SU-DHL-6 (cell line): ENCODE data around the gene ENOX2.

Experiments
- H2AFZ ChIP-seq: fragments of 200-600 bp; sonication (generic); 2 replicates; pipeline ENCODE4 v1.6.1; 2014; ENCODE audit warnings: low read depth, mild to moderate bottlenecking, moderate library complexity, mixed read lengths, antibody characterized with exemption, low read length; ENCODE audit not compliant: severe bottlenecking
- H3F3A ChIP-seq: fragments of 200-600 bp; shearing (Covaris generic); 2 replicates; pipeline ENCODE4 v1.6.0; 2016; ENCODE audit warnings: antibody characterized with exemption, mild to moderate bottlenecking; ENCODE audit not compliant: insufficient read depth
- H3K27ac ChIP-seq: fragments of 200-600 bp; sonication (generic); 2 replicates; pipeline ENCODE4 v1.5.1; 2016; ENCODE audit warnings: low read depth, mild to moderate bottlenecking, low read length, moderate library complexity, mixed read lengths
- H3K27me3 ChIP-seq: fragments of 200-600 bp; sonication (generic), shearing (Covaris generic); 2 replicates; pipeline ENCODE4 v1.6.0; 2014; ENCODE audit warnings: mild to moderate bottlenecking, low read length
- H3K36me3 ChIP-seq: fragments of 200-600 bp; sonication (generic); 2 replicates; pipeline ENCODE4 v1.6.1; 2014; ENCODE audit warnings: mild to moderate bottlenecking, low read length, mixed read lengths
- H3K4me2 ChIP-seq: fragments of 300-600, 200-600 bp; shearing (Covaris generic), sonication (generic); 2 replicates; pipeline ENCODE4 v1.6.0; 2014; ENCODE audit warnings: low read length, low read depth, mild to moderate bottlenecking; ENCODE audit not compliant: poor library complexity, severe bottlenecking
- H3K4me3 ChIP-seq: fragments of 200-600 bp; sonication (generic); 2 replicates; pipeline ENCODE4 v1.5.1; 2014; ENCODE audit warnings: antibody characterized with exemption, low read length, mild to moderate bottlenecking, mixed read lengths; ENCODE audit not compliant: insufficient read depth, poor library complexity, severe bottlenecking
- H3K79me2 ChIP-seq: fragments of 200-600 bp; sonication (generic); 2 replicates; pipeline ENCODE4 v1.6.1; 2014; ENCODE audit warnings: mild to moderate bottlenecking, low read length, moderate library complexity; ENCODE audit not compliant: insufficient read depth
- H3K9ac ChIP-seq: fragments of 200-600 bp; sonication (generic); 2 replicates; pipeline ENCODE4 v1.7.0; 2014; ENCODE audit warnings: mild to moderate bottlenecking, low read length
- H3K9me2 ChIP-seq: fragments of 200-600 bp; sonication (generic); replicated peaks from 2 replicates; pipeline ENCODE4 v1.6.1; 2014; ENCODE audit warnings: low read length; ENCODE audit not compliant: insufficient read depth
- H3K9me3 ChIP-seq: fragments of 200-600 bp; sonication (generic); 2 replicates; pipeline ENCODE4 v1.6.1; 2014; ENCODE audit warnings: low read length, mixed read lengths; ENCODE audit not compliant: insufficient read depth
- H4K20me1 ChIP-seq: fragments of 200-600 bp; sonication (generic); 2 replicates; pipeline ENCODE4 v1.6.1; 2014; ENCODE audit warnings: low read depth, mild to moderate bottlenecking, antibody characterized with exemption, low read length, moderate library complexity, mixed read lengths
- EZH2phosphoT487 ChIP-seq: fragments of 200-600 bp; sonication (generic), shearing (Covaris generic); conservative IDR thresholded peaks from 2 replicates; pipeline ENCODE4 v1.6.1; 2018; ENCODE audit warnings: mild to moderate bottlenecking, antibody characterized with exemption, low read length, moderate library complexity, mixed read lengths
- TF ChIP-seq, protein P1 (sequence below): fragments of 200-600 bp; sonication (generic); IDR thresholded peaks from one replicate; pipeline ENCODE4 v1.5.1; 2017; ENCODE audit warnings: antibody characterized with exemption, mild to moderate bottlenecking, low read length, moderate library complexity; ENCODE audit not compliant: insufficient read depth, poor library complexity, severe bottlenecking

The ENOX2 gene

GRCh38 chrX:130758072-130758471 lies 144.9 kb downstream of the ENOX2 start:
- H3K4me3 ChIP-seq = no peak overlapping the region
- no peak overlapping the region for H2AFZ ChIP-seq
- no peaks in the 10 kb centered on the region for H3K27me3 ChIP-seq
- no peaks in the 10 kb centered on the region for H3K36me3 ChIP-seq
- H3K9me2 ChIP-seq = no peaks in the 10 kb centered on the region
- no peak overlapping the region for H3K27ac ChIP-seq
- H3K9me3 ChIP-seq = no peaks in the 10 kb centered on the region
- no peaks in the 10 kb centered on the region for H4K20me1 ChIP-seq
- TF ChIP-seq, protein P1, sequence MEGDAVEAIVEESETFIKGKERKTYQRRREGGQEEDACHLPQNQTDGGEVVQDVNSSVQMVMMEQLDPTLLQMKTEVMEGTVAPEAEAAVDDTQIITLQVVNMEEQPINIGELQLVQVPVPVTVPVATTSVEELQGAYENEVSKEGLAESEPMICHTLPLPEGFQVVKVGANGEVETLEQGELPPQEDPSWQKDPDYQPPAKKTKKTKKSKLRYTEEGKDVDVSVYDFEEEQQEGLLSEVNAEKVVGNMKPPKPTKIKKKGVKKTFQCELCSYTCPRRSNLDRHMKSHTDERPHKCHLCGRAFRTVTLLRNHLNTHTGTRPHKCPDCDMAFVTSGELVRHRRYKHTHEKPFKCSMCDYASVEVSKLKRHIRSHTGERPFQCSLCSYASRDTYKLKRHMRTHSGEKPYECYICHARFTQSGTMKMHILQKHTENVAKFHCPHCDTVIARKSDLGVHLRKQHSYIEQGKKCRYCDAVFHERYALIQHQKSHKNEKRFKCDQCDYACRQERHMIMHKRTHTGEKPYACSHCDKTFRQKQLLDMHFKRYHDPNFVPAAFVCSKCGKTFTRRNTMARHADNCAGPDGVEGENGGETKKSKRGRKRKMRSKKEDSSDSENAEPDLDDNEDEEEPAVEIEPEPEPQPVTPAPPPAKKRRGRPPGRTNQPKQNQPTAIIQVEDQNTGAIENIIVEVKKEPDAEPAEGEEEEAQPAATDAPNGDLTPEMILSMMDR = no peak
- no peak for TF ChIP-seq EZH2phosphoT487
- no peak overlapping the region for H3K4me2 ChIP-seq
- no peaks in the 10 kb centered on the region for H3K79me2 ChIP-seq
- H3F3A ChIP-seq = no peaks in the 10 kb centered on the region
- no peak overlapping the region for H3K9ac ChIP-seq

DNA sequence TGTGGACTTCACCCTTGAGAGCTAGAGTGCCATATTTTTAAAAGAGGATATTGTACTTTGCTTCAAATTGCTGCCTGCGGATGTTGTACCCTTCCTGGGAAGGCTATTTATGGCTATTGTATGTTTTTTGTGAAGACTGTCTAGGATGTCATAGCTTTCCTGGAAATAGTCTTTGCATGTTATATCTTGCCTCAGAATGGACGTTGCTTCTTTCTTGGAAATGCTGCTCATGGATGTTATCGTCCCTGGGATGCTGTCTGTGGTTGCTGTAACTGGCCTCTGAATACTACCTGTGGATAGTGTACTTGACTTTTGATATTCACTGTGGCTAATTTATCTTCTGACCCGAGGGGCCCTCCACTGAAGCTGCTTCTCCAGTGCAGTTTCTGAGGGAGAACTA lies 146.8 kb downstream of the ENOX2 start:
- Histone ChIP-seq H3K79me2 (no peaks in the 10 kb centered on the region), H3K4me3 (no peak overlapping the region), H3K27me3 (no peaks in the 10 kb centered on the region), H3F3A (no peaks in the 10 kb centered on the region), H3K27ac (no peak overlapping the region), H2AFZ (no peak overlapping the region), H3K9me2 (no peaks in the 10 kb centered on the region), H3K9me3 (no peaks in the 10 kb centered on the region), H4K20me1 (no peaks in the 10 kb centered on the region), H3K9ac (no peak overlapping the region), H3K4me2 (no peak overlapping the region), H3K36me3 (no peaks in the 10 kb centered on the region)
- no peak for TF ChIP-seq EZH2phosphoT487
- TF ChIP-seq, protein P1 = no peak

GRCh38 chrX:130754353-130754752 lies 148.7 kb downstream of the ENOX2 start:
- no peaks in the 10 kb centered on the region for H3K9me3 ChIP-seq
- no peaks in the 10 kb centered on the region for H3K27me3 ChIP-seq
- H3K9ac ChIP-seq = no peak overlapping the region
- no peaks in the 10 kb centered on the region for H3K9me2 ChIP-seq
- no peaks in the 10 kb centered on the region for H3F3A ChIP-seq
- H3K4me2 ChIP-seq = no peak overlapping the region
- TF ChIP-seq, protein P1 = no peak
- no peak for TF ChIP-seq EZH2phosphoT487
- no peak overlapping the region for H2AFZ ChIP-seq
- no peak overlapping the region for H3K4me3 ChIP-seq
- H3K27ac ChIP-seq = no peak overlapping the region
- no peaks in the 10 kb centered on the region for H3K36me3 ChIP-seq
- no peaks in the 10 kb centered on the region for H4K20me1 ChIP-seq
- H3K79me2 ChIP-seq = no peaks in the 10 kb centered on the region
